ENCODE measurements around the gene UNC93B1.

DNA sequence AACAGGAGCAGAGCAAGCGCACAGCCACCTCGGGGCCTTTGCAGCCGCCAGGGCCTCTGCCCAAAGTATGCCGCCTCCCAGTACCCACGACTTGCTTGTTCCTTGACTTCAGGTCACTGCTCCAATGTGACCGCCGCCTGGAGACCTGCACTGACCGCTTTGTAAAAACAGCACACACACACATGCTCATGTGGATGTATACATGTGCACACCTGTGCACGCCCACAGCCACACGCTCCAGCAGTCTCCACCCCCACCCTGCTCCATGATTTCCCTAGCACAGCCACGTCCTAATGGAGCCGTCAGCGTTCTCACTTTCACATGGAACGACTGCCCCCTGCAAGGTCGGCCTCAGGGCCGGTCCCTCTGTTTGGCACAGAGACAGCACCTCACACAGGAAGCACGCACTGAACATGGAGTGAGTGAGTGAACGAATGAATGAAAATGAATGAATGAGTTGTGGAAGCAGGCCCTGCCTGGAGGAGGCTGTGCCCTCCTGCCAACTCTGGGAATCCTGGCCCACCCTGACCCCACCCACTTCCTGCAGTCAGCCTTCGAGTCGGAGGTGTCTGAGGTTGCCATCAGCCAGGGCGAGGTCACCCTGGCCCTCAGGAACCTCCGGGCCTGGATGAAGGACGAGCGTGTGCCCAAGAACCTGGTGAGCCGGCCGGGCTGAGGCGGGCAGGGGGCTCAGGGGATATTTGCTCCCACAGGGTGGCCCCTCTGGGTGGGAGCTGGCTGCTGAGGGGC, 14.3 kb upstream of the UNC93B1 start:
- no peak for TF ChIP-seq CEBPB (IDR thresholded peaks at IDR 0.05; ENCODE audit: borderline replicate concordance, low read depth, low read length)
- TF ChIP-seq ZBTB7A (CRISPR knock-in tag; IDR thresholded peaks at IDR 0.05) = no peak
- no peak for TF ChIP-seq KDM1A (CRISPR knock-in tag; IDR thresholded peaks at IDR 0.05)
- TF ChIP-seq TCF7L2 (IDR thresholded peaks at IDR 0.05; ENCODE audit: low read depth, low read length) = no peak
- TF ChIP-seq, protein P1, sequence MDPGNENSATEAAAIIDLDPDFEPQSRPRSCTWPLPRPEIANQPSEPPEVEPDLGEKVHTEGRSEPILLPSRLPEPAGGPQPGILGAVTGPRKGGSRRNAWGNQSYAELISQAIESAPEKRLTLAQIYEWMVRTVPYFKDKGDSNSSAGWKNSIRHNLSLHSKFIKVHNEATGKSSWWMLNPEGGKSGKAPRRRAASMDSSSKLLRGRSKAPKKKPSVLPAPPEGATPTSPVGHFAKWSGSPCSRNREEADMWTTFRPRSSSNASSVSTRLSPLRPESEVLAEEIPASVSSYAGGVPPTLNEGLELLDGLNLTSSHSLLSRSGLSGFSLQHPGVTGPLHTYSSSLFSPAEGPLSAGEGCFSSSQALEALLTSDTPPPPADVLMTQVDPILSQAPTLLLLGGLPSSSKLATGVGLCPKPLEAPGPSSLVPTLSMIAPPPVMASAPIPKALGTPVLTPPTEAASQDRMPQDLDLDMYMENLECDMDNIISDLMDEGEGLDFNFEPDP (CRISPR knock-in tag; conservative IDR thresholded peaks at IDR 0.05) = no peak
